AG20443 (cell line): Measurements from ENCODE around the gene MBNL2.

ENCODE experiments used
- DNase-seq: peaks from one replicate; pipeline ENCODE4 v3.0.0; 2012; ENCODE audit warnings: low spot score, mixed read lengths

Gene MBNL2

GRCh38 chr13:97274829-97275649 lies 52.9 kb downstream of the MBNL2 start:
- peak; percentile 53 for DNase-seq

GRCh38 chr13:97275776-97276501 lies 53.8 kb downstream of the MBNL2 start:
- no peak for DNase-seq

GRCh38 chr13:97276862-97277269 lies 54.7 kb downstream of the MBNL2 start:
- DNase-seq: no peak

- peak; percentile 24 for DNase-seq
Measured at GRCh38 chr13:97278435-97279411, 56.6 kb downstream of the MBNL2 start.

GRCh38 chr13:97279913-97280312 lies 57.8 kb downstream of the MBNL2 start:
- peak; percentile 68 for DNase-seq

- no peak for DNase-seq
Measured at GRCh38 chr13:97280478-97280877, 58.3 kb downstream of the MBNL2 start.

- DNase-seq: no peak
Measured at GRCh38 chr13:97281028-97281427, 58.9 kb downstream of the MBNL2 start.

- no peak for DNase-seq
Measured at GRCh38 chr13:97282705-97283104, 60.6 kb downstream of the MBNL2 start.

GRCh38 chr13:97283888-97284287 lies 61.8 kb downstream of the MBNL2 start:
- DNase-seq: no peak

- DNase-seq: peak; percentile 44
Measured at GRCh38 chr13:97284558-97284957, 62.4 kb downstream of the MBNL2 start.

- no peak for DNase-seq
Measured at GRCh38 chr13:97285221-97285955, 63.3 kb downstream of the MBNL2 start.

GRCh38 chr13:97286317-97287046 lies 64.3 kb downstream of the MBNL2 start:
- DNase-seq: no peak

- DNase-seq: no peak
Measured at GRCh38 chr13:97287047-97287383, 64.9 kb downstream of the MBNL2 start.

- no peak for DNase-seq
Measured at GRCh38 chr13:97288486-97288900, 66.4 kb downstream of the MBNL2 start.

GRCh38 chr13:97289514-97290298 lies 67.6 kb downstream of the MBNL2 start:
- no peak for DNase-seq

GRCh38 chr13:97295283-97296182 lies 73.4 kb downstream of the MBNL2 start:
- DNase-seq: peak; percentile 28

- DNase-seq: no peak
Measured at GRCh38 chr13:97296740-97297139, 74.6 kb downstream of the MBNL2 start.

GRCh38 chr13:97298816-97299215 lies 76.7 kb downstream of the MBNL2 start:
- peak; percentile 41 for DNase-seq

GRCh38 chr13:97300871-97301270 lies 78.7 kb downstream of the MBNL2 start:
- DNase-seq: no peak
